Measurements from ENCODE around the gene MAP3K2.

MAP3K2 gene

DNA sequence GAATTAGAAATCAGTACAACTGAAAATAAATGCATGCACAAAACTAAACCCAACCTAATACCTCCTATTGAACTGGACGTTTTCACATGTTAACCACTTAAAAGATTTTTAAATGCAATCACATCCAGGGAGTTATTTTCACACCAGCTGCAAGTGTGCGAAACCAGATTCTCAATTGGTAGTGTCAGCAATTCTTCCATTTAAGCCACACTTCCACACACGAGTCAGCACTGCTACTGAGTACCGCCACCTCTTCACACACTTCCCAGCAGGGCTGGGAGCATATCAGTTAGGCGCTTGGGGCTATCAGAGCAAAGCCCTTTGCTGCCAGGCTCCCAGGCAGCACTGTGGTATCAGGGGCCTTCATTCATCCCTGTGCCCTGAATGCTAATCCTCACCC is 108.0 kb downstream of the MAP3K2 start:
- Histone ChIP-seq H3K4me3 (ENCODE audit: low read length) (no peak overlapping the region), H3K4me1 (ENCODE audit: control insufficient read depth, low read length) (no peaks in the 10 kb centered on the region), H3K36me3 (ENCODE audit: control insufficient read depth, low read length) (peaks cover 89% of the 10 kb centered on the region), H3K27ac (ENCODE audit: low read depth, low read length) (no peak overlapping the region), H3K9me3 (ENCODE audit: control insufficient read depth, insufficient read depth, low read length) (no peaks in the 10 kb centered on the region), H3K27me3 (ENCODE audit: control insufficient read depth, low read length) (no peaks in the 10 kb centered on the region), H3K9me2 (replicated peaks; ENCODE audit: control insufficient read depth, low read length) (no peaks in the 10 kb centered on the region), H3K79me2 (ENCODE audit: control insufficient read depth, low read length) (peaks cover 41% of the 10 kb centered on the region), H3K4me2 (ENCODE audit: low read length) (no peak overlapping the region), H3F3A (ENCODE audit: control insufficient read depth, insufficient read depth) (no peaks in the 10 kb centered on the region), H4K20me1 (ENCODE audit: control insufficient read depth, insufficient read depth, low read depth, low read length) (no peaks in the 10 kb centered on the region; the same call in 1 of the 2 replicates)
- TF ChIP-seq EZH2phosphoT487 (IDR thresholded peaks at IDR 0.05; ENCODE audit: borderline replicate concordance, low read length) = no peak
- TF ChIP-seq, protein P1, sequence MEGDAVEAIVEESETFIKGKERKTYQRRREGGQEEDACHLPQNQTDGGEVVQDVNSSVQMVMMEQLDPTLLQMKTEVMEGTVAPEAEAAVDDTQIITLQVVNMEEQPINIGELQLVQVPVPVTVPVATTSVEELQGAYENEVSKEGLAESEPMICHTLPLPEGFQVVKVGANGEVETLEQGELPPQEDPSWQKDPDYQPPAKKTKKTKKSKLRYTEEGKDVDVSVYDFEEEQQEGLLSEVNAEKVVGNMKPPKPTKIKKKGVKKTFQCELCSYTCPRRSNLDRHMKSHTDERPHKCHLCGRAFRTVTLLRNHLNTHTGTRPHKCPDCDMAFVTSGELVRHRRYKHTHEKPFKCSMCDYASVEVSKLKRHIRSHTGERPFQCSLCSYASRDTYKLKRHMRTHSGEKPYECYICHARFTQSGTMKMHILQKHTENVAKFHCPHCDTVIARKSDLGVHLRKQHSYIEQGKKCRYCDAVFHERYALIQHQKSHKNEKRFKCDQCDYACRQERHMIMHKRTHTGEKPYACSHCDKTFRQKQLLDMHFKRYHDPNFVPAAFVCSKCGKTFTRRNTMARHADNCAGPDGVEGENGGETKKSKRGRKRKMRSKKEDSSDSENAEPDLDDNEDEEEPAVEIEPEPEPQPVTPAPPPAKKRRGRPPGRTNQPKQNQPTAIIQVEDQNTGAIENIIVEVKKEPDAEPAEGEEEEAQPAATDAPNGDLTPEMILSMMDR (IDR thresholded peaks at IDR 0.05; ENCODE audit: low read depth, low read length, poor library complexity, severe bottlenecking) = no peak

DNA sequence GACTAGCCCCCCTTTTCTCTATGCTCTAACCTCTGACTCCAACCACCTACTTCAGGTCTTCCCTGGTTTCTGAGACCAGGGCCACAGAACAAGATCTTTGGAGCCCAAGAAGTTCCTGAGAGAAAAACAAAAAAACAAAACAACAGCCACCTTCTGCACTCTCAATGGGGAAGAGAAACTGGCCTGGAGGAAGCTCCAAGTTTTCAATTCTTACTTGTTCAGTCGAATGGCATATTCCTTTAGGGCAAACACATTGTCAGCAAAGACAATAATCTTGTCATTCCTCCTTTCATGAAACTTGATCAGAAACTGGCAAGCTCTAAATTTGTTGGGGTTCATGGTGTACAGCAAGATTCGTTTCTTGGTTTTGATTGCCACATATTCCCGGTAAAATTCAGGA is 108.8 kb downstream of the MAP3K2 start:
- peaks cover 38% of the 10 kb centered on the region for H3K79me2 ChIP-seq (ENCODE audit: control insufficient read depth, low read length)
- H3K9me2 ChIP-seq (replicated peaks; ENCODE audit: control insufficient read depth, low read length) = no peaks in the 10 kb centered on the region
- no peaks in the 10 kb centered on the region for H3K9me3 ChIP-seq (ENCODE audit: control insufficient read depth, insufficient read depth, low read length)
- H3K4me2 ChIP-seq (ENCODE audit: low read length) = no peak overlapping the region
- TF ChIP-seq, protein P1 (IDR thresholded peaks at IDR 0.05; ENCODE audit: low read depth, low read length, poor library complexity, severe bottlenecking) = no peak
- TF ChIP-seq EZH2phosphoT487 (IDR thresholded peaks at IDR 0.05; ENCODE audit: borderline replicate concordance, low read length) = no peak
- H3K36me3 ChIP-seq (ENCODE audit: control insufficient read depth, low read length) = peaks cover 86% of the 10 kb centered on the region
- H4K20me1 ChIP-seq (ENCODE audit: control insufficient read depth, insufficient read depth, low read depth, low read length) = no peaks in the 10 kb centered on the region; the same call in 1 of the 2 replicates
- no peaks in the 10 kb centered on the region for H3K27me3 ChIP-seq (ENCODE audit: control insufficient read depth, low read length)
- no peaks in the 10 kb centered on the region for H3F3A ChIP-seq (ENCODE audit: control insufficient read depth, insufficient read depth)
- H3K4me1 ChIP-seq (ENCODE audit: control insufficient read depth, low read length) = no peaks in the 10 kb centered on the region
- no peak overlapping the region for H3K4me3 ChIP-seq (ENCODE audit: low read length)
- no peak overlapping the region for H3K27ac ChIP-seq (ENCODE audit: low read depth, low read length)

DNA sequence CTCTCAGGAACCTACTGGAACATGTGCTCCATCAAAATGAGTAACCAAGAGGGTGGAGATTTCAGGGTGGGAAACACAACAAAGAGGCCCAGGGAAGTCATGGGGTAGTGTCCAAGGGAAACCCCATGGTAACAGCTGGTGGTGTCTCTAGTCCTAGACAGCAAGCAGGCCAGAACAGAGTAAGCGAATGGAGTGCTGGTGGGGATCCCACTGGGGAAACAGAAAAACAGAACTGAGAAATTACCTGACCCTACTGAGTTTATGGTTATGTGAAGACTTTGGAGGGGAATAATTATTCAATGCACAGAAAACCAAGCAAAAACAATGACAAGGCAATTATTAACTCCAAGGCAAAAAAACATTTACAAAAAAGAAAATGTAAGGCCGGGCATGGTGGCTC is 110.7 kb downstream of the MAP3K2 start:
- no peak overlapping the region for H3K4me3 ChIP-seq (ENCODE audit: low read length)
- no peaks in the 10 kb centered on the region for H3K9me3 ChIP-seq (ENCODE audit: control insufficient read depth, insufficient read depth, low read length)
- peaks cover 19% of the 10 kb centered on the region for H3K79me2 ChIP-seq (ENCODE audit: control insufficient read depth, low read length)
- TF ChIP-seq, protein P1 (IDR thresholded peaks at IDR 0.05; ENCODE audit: low read depth, low read length, poor library complexity, severe bottlenecking) = no peak
- TF ChIP-seq EZH2phosphoT487 (IDR thresholded peaks at IDR 0.05; ENCODE audit: borderline replicate concordance, low read length) = no peak
- H4K20me1 ChIP-seq (ENCODE audit: control insufficient read depth, insufficient read depth, low read depth, low read length) = no peaks in the 10 kb centered on the region; the same call in 1 of the 2 replicates
- H3K27ac ChIP-seq (ENCODE audit: low read depth, low read length) = no peak overlapping the region
- no peak overlapping the region for H3K4me2 ChIP-seq (ENCODE audit: low read length)
- no peaks in the 10 kb centered on the region for H3K27me3 ChIP-seq (ENCODE audit: control insufficient read depth, low read length)
- H3K4me1 ChIP-seq (ENCODE audit: control insufficient read depth, low read length) = no peaks in the 10 kb centered on the region
- H3K9me2 ChIP-seq (replicated peaks; ENCODE audit: control insufficient read depth, low read length) = no peaks in the 10 kb centered on the region
- H3K36me3 ChIP-seq (ENCODE audit: control insufficient read depth, low read length) = peaks cover 83% of the 10 kb centered on the region
- no peaks in the 10 kb centered on the region for H3F3A ChIP-seq (ENCODE audit: control insufficient read depth, insufficient read depth)
